Activated CD4-positive, alpha-beta T cell treated with anti-CD3 and anti-CD28 coated beads, Interleukin-2, amount 50 U/mL, for 4 hours (primary cell): Measurements from ENCODE around the gene TLE3.
"Not testable (repeated sequence)": the region's sequence is repeated elsewhere in the genome, so short reads cannot be mapped to it uniquely, and the experiment has no call there.

Experiments used
- DNase-seq, 2 experiments: peaks; one replicate each; pipeline ENCODE4 v3.0.0-alpha.2; 2020

Gene TLE3

GRCh38 chr15:70125605-70126004 is 27.9 kb upstream of the TLE3 start:
- no peak for DNase-seq

GRCh38 chr15:70121624-70122302 is 24.0 kb upstream of the TLE3 start:
- no peak for DNase-seq

- DNase-seq: no peak
Measured at GRCh38 chr15:70120958-70121623, 23.4 kb upstream of the TLE3 start.

GRCh38 chr15:70119911-70120508 is 22.3 kb upstream of the TLE3 start:
- no peak for DNase-seq

- DNase-seq: no peak
Measured at GRCh38 chr15:70118599-70118998, 20.9 kb upstream of the TLE3 start.

GRCh38 chr15:70116317-70116716 is 18.6 kb upstream of the TLE3 start:
- DNase-seq: no peak

GRCh38 chr15:70114221-70114620 is 16.5 kb upstream of the TLE3 start:
- no peak for DNase-seq

GRCh38 chr15:70113304-70113700 is 15.6 kb upstream of the TLE3 start:
- DNase-seq: no peak

GRCh38 chr15:70112572-70113303 is 15.0 kb upstream of the TLE3 start:
- not testable (repeated sequence) for DNase-seq

- no peak for DNase-seq
Measured at GRCh38 chr15:70112074-70112395, 14.3 kb upstream of the TLE3 start.

GRCh38 chr15:70111203-70112073 is 13.7 kb upstream of the TLE3 start:
- DNase-seq: no peak

GRCh38 chr15:70109978-70110377 is 12.3 kb upstream of the TLE3 start:
- no peak for DNase-seq

- no peak for DNase-seq
Measured at GRCh38 chr15:70109531-70109930, 11.8 kb upstream of the TLE3 start.

GRCh38 chr15:70103880-70104626 is 6.3 kb upstream of the TLE3 start:
- DNase-seq: no peak

- no peak for DNase-seq
Measured at GRCh38 chr15:70102827-70103226, 5.1 kb upstream of the TLE3 start.

GRCh38 chr15:70101459-70102113 is 3.9 kb upstream of the TLE3 start:
- DNase-seq: no peak

GRCh38 chr15:70100474-70101341 is 3.0 kb upstream of the TLE3 start:
- DNase-seq: peak; percentile 58

- peak in 1 of 2 experiments; percentile 8 for DNase-seq
Measured at GRCh38 chr15:70099967-70100473, 2.3 kb upstream of the TLE3 start.

- DNase-seq: peak; percentile 100
Measured at GRCh38 chr15:70099167-70099966, 1.6 kb upstream of the TLE3 start.
